Measurements from ENCODE around the gene TMEM52. TPM values are rescaled to one million over a fixed set of nuclear protein-coding genes. Genes with fewer than 3 reads are reported as not detected.

TMEM52 gene
- total and polyA plus RNA-seq, 2 experiments from 2014 or later: 3.6 to 5.8 TPM

DNA sequence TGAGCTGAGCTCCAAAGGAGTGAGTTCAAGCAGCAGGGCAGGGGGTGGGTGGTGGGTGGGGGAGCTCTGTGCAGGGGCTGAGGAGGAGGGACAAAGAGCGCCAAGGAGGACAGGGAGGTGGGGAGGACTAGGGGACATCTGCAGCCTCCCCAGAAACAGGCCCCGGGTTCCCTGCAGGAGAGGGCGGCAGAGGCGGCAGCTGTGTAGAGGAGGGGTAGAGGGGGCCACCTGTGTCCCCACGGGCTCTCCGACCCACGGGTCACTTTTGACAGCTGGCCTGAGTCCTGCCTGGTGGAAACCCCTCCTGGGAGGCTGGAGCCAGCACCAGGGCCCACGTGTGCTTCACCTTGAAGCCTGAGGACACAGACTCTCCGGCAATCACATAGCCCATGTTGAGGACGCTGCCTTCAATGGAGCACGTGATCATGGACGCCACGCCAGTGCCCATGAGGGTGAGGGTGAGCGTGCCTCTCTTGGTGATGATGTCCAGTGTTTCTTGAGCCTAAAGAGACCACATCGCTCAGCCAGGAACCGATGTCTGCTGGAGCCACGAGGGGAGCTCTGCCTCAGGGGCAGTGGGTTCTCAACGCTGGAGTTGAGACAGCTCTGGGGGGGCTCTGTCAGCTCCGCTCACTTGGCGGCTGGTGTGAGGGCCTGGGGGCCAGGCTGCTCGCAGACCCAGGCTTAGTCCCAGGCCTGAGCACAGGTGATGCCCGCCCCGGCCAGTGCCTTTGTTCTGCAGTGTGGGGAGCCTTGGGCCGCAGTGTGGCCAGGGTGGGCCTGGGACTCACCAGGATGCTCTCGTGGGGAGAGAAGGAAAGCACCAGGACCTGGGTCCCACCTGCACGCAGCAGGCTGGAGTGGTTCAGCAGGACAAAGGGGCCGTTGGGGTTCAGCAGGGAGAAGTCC lies 6.6 kb upstream of the TMEM52 start:
- WGBS (ENCODE audit: low lambda C conversion rate, missing lambda C conversion rate): 89% methylated on average over 26 of the region's 27 CpGs
- Histone ChIP-seq H3K4me1 (ENCODE audit: insufficient read depth) (peaks cover 10% of the 10 kb centered on the region), H3K9me2 (replicated peaks; ENCODE audit: insufficient read depth) (no peaks in the 10 kb centered on the region), H3K4me2 (no peak overlapping the region), H3K9me3 (ENCODE audit: low read depth) (no peaks in the 10 kb centered on the region), H3K27ac (no peak overlapping the region), H4K20me1 (ENCODE audit: insufficient read depth, poor library complexity, severe bottlenecking) (no peaks in the 10 kb centered on the region), H2AFZ (no peak overlapping the region), H3K27me3 (no peaks in the 10 kb centered on the region), H3K4me3 (no peak overlapping the region), H3K36me3 (replicated peaks; ENCODE audit: insufficient read depth, low read depth) (no peaks in the 10 kb centered on the region), H3K79me2 (no peaks in the 10 kb centered on the region)
- peak; percentile 2 for DNase-seq (ENCODE audit: low spot score)
- TF ChIP-seq, protein P1, sequence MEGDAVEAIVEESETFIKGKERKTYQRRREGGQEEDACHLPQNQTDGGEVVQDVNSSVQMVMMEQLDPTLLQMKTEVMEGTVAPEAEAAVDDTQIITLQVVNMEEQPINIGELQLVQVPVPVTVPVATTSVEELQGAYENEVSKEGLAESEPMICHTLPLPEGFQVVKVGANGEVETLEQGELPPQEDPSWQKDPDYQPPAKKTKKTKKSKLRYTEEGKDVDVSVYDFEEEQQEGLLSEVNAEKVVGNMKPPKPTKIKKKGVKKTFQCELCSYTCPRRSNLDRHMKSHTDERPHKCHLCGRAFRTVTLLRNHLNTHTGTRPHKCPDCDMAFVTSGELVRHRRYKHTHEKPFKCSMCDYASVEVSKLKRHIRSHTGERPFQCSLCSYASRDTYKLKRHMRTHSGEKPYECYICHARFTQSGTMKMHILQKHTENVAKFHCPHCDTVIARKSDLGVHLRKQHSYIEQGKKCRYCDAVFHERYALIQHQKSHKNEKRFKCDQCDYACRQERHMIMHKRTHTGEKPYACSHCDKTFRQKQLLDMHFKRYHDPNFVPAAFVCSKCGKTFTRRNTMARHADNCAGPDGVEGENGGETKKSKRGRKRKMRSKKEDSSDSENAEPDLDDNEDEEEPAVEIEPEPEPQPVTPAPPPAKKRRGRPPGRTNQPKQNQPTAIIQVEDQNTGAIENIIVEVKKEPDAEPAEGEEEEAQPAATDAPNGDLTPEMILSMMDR (IDR thresholded peaks at IDR 0.05; ENCODE audit: poor library complexity): no peak
- TF ChIP-seq EZH2phosphoT487 (IDR thresholded peaks at IDR 0.05; ENCODE audit: low read depth, severe bottlenecking, unreplicated experiment) (no peak), EZH2 (IDR thresholded peaks at IDR 0.05; ENCODE audit: borderline replicate concordance) (no peak)

DNA sequence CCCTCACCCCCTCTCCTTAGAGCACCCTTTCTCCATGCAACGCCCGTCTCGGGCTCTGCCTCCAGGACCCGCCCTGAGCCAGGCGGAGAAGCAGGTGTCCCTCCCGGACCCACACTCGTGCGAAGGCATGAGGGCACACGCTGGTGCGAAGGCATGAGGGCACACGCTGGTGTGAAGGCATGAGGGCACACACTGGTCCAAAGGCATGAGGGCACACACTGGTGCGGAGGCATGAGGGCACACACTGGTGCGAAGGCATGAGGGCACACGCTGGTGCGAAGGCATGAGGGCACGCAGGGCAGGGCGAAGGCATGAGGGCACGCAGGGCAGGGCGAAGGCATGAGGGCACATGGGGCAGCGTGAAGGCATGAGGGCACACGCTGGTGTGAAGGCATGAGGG lies 5.8 kb upstream of the TMEM52 start:
- Histone ChIP-seq H3K4me3 (no peak overlapping the region), H3K36me3 (replicated peaks; ENCODE audit: insufficient read depth, low read depth) (no peaks in the 10 kb centered on the region), H3K4me1 (ENCODE audit: insufficient read depth) (peaks cover 10% of the 10 kb centered on the region), H2AFZ (no peak overlapping the region), H3K4me2 (no peak overlapping the region), H3K79me2 (no peaks in the 10 kb centered on the region), H3K27me3 (no peaks in the 10 kb centered on the region), H3K27ac (no peak overlapping the region), H4K20me1 (ENCODE audit: insufficient read depth, poor library complexity, severe bottlenecking) (no peaks in the 10 kb centered on the region), H3K9me2 (replicated peaks; ENCODE audit: insufficient read depth) (no peaks in the 10 kb centered on the region), H3K9me3 (ENCODE audit: low read depth) (no peaks in the 10 kb centered on the region)
- 96% methylated on average over 21 of the region's 21 CpGs for WGBS (ENCODE audit: low lambda C conversion rate, missing lambda C conversion rate)
- DNase-seq (ENCODE audit: low spot score): no peak
- TF ChIP-seq EZH2phosphoT487 (IDR thresholded peaks at IDR 0.05; ENCODE audit: low read depth, severe bottlenecking, unreplicated experiment): no peak
- TF ChIP-seq, protein P1 (IDR thresholded peaks at IDR 0.05; ENCODE audit: poor library complexity): no peak
- TF ChIP-seq EZH2 (IDR thresholded peaks at IDR 0.05; ENCODE audit: borderline replicate concordance): no peak

DNA sequence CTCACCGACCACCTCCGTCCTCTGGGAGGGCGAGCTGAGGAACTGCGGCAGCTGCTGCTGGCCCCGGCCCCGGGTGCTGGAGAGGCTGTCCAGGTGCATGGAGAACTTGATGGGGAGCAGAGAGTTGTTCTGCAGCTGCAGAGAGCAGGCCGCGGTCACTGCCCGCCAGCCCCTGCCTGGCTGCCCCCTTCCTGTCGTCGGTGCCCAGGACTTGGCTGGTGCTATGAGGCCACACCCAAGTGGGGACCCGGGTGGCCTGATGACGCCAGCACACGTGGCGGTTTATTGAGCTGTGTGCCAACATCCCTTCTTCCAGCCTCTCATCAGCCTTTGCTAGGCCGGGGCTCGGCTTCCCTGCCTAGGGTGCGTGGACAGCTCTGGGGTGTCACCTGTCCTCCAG lies 5.3 kb upstream of the TMEM52 start:
- Histone ChIP-seq H3K4me3 (no peak overlapping the region), H3K27me3 (no peaks in the 10 kb centered on the region), H4K20me1 (ENCODE audit: insufficient read depth, poor library complexity, severe bottlenecking) (no peaks in the 10 kb centered on the region), H3K27ac (no peak overlapping the region), H3K9me2 (replicated peaks; ENCODE audit: insufficient read depth) (no peaks in the 10 kb centered on the region), H3K9me3 (ENCODE audit: low read depth) (no peaks in the 10 kb centered on the region), H3K4me1 (ENCODE audit: insufficient read depth) (peaks cover 10% of the 10 kb centered on the region), H3K36me3 (replicated peaks; ENCODE audit: insufficient read depth, low read depth) (no peaks in the 10 kb centered on the region), H2AFZ (no peak overlapping the region), H3K79me2 (no peaks in the 10 kb centered on the region), H3K4me2 (no peak overlapping the region)
- 80% methylated on average over 15 of the region's 18 CpGs for WGBS (ENCODE audit: low lambda C conversion rate, missing lambda C conversion rate)
- peak; percentile 5 for DNase-seq (ENCODE audit: low spot score)
- no peak for TF ChIP-seq EZH2phosphoT487 (IDR thresholded peaks at IDR 0.05; ENCODE audit: low read depth, severe bottlenecking, unreplicated experiment)
- TF ChIP-seq, protein P1 (IDR thresholded peaks at IDR 0.05; ENCODE audit: poor library complexity): no peak
- TF ChIP-seq EZH2 (IDR thresholded peaks at IDR 0.05; ENCODE audit: borderline replicate concordance): no peak

All from hepatocyte (in vitro differentiated cells).